HT-29 (cell line): ENCODE data around the gene INPP5A. TPM values are rescaled to one million over a fixed set of nuclear protein-coding genes. Genes with fewer than 3 reads are reported as not detected.
"Not testable (repeated sequence)": the region's sequence is repeated elsewhere in the genome, so short reads cannot be mapped to it uniquely, and the experiment has no call there.

ENCODE experiments used
- DNase-seq: peaks from one replicate; pipeline ENCODE4 v3.0.0-alpha.2; 2015; ENCODE audit warnings: low spot score
- total RNA-seq: library from RNA; depleted of rRNA; stranded (reverse); fragments of >200 nt; shearing (Covaris generic); gene quantifications from 2 replicates; pipeline ENCODE4 v1.2.3, GENCODE V29; 2014

INPP5A gene
- total RNA-seq, 1 experiment from 2014 or later: 22.7 TPM

DNA sequence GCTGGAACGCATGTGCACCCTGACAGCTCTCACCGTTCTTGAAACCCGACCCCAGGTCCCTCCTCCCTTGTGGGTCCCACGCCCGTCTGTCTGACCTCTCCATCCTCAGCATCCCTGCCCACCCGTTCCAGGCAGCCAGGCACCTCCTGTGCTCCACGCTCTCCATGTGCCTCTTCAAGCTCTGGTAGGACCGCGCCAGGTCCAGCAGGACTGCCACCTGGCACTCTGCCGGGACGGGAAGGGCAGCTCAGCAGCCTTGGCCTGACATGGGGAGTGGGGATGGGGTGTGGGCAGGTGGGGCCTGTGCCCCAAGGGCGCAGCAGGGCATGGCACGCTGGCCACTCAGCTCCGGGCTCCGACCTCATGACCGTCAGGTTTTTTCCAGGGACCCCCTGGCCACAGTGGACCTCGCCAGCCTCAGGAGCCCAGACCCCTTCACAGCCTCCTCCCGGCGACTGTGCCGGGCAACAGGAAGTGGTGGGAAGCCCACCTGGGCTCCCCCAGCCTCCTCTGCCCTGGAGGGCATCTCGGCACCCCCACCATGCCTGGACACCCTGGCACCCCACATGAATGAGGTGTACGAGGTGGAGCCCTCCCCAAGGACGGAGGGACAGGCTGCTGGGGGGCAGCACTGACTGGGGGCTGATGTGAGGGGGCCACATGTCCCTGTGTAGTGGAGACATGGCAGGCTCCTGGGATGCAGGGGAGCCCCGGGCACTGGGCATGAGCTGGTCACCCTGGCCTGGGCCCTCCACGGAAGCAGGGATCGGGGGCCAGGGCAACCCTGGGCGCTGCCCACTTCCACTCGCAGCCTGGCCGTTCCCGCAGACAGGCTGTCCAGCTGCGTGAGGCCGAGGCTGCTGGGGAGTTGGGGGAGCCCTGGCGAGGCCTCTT lies 273.5 kb downstream of the INPP5A start:
- no peak for DNase-seq

DNA sequence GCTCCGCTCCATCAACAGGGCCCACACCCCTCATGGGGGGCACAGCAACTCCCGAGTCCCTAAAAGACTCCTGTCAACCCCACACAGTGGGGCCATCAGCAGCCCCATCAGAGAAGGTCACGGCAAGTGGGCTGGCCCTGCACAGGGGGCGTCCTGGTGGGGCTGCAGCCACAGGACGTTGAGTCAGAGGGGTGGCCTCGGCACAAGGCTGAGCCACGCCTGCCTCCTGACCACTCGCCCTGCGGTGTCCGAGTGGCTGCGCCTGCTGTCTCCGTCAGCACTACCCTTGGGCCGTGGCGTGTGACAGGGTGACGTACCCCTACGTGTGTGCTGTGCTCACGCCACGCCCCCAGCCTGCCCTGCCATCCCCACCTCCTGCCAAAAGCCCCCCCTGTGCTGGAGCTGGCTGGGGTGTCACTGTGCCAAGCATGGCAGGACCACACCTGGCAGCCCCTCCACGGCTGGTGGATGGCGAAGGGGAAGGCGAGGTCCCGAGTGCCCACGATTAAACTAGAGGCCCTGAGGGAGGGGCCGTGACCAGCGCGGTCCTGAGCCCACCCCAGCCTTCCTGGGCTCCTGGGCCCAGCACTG lies 274.4 kb downstream of the INPP5A start:
- DNase-seq: no peak

DNA sequence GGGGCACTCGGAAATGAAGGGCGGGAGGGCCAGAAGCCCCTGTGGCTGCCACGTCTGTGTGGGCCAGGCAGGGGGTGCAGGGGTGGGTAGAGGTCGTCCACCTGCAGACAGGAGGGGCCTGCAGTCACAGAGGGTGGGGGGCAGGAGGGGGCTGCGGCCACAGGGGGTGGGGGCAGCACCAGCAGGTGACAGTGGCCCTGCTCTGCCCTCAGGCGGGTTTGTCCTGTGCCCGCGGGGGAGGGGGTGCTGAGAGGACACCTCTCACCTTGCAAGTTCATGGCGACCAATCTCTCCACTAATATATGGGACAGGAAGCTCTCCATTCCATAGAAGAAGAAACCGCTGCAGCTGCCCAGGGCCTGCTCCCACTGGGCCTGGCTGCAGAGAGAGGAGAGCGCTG lies 274.9 kb downstream of the INPP5A start:
- no peak for DNase-seq

DNA sequence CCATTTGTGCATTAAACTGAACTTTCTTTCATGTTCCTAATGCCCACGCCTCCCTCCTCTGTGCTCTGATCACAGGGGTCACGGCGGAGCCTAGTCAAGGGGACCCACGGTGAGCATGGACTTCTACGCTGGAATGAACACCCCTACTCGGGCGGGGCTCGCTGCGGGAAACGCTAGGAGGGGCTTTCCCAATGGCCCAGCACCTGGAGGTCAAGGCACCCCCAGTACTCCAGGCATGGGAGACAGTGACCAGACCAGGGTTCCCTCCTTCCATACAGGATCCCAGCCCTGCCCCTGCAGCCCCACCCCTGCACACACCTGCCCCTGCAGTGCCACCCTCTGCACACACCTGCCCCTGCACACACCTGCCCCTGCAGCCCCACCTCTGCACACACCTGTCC lies 275.4 kb downstream of the INPP5A start:
- DNase-seq: no peak

DNA sequence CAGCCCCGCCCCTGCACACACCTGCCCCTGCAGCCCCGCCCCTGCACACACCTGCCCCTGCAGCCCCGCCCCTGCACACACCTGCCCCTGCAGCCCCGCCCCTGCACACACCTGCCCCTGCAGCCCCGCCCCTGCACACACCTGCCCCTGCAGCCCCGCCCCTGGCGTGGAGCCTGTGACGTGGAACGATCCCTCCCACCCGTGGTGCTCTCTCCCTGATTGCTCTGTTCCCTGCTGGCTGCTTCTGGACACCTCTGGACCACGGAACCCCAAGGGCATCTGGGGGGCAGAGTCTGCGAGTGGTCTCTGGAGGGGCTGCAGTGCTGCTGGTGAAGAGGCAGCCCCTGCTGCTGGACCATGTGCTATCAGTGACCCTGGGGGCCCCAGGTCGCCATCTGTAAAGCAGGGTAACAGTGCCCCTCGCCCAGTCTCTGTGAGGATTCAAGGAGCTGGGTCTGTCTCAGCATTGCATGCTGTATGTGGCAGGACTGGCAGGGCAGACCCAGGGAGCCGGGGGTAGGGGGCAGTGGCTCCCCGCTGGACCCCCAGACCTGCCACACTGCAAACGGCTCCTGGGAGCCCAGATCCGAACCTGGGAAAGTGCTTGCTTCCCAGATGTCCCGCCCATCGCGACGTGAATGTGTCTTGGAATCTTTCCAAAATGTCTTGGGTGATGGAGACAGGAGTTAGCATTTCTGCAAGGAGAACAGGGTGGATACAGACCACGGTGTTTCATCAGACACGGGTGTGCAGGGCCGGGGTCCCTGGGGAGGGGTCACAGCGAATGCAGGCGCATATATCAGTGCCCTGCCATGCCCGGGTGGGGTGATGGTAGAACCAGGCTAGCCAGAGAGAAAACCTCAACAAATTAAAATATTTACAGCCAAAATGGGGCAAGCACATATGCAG lies 276.2 kb downstream of the INPP5A start:
- no peak for DNase-seq

DNA sequence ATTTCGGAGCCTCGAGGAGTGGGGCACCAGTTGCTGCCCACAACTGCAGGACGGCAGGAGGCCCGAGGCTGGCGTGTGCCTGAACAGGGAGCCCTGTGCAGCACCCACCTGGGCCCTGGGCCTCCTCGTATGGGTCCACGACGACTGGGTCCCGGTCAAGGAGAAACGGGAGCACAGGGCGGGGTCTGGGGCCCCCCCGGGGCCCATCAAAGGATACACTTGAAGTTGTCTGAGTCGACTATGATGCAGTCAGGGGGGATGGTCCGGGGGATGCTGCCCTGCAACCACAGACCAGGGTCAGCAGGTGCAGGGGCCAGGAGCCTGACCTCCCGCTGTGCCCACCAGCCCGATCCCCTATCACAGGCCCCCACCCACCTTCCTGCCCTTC lies 276.9 kb downstream of the INPP5A start:
- DNase-seq: no peak

DNA sequence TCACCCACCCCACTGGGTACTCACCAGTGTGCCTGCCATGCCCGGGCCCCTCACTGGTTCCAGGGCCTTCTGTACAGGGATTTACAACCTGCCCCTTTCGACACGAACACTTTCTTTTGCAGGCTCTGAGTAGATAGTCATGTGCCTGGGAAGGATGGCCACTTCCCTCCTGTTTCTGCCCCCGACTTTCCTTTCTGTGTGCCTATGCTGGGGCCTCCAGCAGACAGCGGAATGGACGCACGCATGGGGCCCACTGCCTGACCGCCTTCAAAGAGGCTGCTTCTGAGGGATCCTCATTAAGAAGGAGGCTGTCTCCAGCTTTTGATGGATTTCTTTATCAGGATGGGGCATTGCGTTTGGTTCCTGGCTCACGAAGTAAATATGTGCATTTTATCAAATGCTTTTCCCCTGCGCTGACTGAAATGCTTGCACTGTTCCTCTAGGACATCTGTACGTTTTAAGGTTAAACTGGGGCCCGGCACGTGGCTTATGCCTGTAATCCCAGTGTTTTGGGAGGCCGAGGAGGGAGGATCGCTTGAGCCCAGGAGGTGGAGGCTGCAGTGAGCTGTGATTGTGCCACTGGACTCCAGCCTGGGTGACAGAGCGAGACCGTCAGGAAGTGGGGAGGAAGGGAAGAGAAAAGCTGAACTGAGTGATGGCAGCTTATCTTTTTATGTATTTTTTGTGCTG lies 277.7 kb downstream of the INPP5A start:
- DNase-seq: no peak

DNA sequence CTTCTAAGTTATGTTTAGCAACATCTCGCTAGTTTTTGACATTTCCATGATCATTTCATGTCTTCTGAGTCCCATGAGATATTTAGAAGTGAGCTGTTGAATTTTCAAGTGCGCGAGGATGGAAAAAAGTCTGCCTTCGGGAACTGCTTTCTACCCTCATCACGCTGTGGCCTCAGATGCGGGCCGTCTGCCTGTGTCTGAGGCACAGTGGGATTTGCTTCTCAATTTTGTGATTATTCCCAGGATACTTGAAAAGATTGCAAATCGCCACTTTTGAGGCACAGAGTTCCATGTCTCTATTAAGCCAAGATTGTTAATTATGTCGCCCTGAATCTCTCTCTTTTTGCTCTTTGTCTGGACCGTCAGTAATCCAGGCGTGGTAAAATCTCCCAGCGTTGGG lies 279.1 kb downstream of the INPP5A start:
- no peak for DNase-seq

DNA sequence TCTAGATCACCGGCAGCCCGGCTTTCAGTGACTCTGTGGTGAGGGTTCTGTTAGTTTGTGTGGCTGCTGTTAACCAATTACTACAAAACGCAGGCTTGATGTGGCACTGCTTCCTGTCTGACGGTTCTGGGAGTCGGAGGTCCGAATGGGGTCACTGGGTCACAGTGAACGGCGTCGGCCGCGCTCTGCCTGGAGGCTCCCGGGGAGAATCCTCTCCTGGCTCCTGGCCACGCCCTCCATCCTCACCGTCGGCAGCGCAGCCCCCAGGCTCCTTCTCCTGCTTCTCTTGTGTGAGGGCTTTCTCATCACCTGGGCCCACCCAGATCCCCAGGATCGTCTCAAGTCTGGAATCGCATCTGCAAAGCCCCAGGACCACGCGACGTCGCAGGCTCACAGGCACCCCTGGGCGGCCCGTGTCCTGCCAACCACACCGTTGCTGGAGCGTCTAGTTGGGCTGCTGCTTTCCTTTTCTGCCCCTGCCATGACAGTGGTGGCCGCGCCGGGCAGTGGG lies 280.2 kb downstream of the INPP5A start:
- no peak for DNase-seq

DNA sequence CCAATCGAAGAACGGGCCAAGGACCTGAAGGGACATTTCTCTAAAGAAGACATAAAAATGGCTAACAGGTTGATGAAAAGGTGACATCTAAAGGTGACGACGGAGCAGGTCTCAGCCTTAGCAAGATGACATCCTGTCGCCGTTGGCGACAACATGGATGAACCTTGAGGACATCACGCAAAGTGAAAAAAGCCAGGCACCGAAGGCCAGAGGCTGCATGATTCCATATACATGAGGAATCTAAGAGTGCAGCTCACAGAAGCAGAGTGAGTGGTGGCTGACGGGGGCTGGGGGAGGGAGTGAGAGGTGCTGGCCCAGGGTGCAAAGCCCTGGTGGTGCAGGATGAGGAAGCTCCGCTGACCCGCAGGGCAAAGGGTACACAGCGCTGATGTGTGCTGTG lies 282.5 kb downstream of the INPP5A start:
- no peak for DNase-seq

DNA sequence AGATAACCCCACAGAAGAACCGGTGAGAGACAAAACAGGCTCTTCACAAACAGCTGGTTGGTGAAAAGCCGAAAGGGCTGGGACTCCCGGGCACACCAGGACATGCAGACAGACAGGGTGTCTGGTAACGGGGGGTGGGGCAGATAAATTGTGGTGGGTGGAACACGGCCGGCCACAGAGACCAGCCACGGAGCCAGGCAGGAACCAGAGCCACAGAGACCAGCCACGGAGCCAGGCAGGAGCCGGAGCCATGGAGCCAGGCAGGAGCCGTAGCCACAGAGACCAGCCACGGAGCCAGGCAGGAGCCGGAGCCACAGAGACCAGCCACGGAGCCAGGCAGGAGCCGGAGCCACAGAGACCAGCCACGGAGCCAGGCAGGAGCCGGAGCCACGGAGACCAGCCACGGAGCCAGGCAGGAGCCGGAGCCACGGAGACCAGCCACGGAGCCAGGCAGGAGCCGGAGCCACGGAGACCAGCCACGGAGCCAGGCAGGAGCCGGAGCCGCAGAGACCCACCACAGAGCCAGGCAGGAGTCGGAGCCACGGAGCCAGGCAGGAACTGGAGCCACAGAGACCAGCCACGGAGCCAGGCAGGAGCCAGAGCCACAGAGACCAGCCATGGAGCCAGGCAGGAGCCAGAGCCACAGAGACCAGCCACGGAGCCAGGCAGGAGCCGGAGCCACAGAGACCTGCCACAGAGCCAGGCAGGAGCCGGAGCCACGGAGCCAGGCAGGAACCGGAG lies 288.4 kb downstream of the INPP5A start:
- DNase-seq: not testable (repeated sequence)

DNA sequence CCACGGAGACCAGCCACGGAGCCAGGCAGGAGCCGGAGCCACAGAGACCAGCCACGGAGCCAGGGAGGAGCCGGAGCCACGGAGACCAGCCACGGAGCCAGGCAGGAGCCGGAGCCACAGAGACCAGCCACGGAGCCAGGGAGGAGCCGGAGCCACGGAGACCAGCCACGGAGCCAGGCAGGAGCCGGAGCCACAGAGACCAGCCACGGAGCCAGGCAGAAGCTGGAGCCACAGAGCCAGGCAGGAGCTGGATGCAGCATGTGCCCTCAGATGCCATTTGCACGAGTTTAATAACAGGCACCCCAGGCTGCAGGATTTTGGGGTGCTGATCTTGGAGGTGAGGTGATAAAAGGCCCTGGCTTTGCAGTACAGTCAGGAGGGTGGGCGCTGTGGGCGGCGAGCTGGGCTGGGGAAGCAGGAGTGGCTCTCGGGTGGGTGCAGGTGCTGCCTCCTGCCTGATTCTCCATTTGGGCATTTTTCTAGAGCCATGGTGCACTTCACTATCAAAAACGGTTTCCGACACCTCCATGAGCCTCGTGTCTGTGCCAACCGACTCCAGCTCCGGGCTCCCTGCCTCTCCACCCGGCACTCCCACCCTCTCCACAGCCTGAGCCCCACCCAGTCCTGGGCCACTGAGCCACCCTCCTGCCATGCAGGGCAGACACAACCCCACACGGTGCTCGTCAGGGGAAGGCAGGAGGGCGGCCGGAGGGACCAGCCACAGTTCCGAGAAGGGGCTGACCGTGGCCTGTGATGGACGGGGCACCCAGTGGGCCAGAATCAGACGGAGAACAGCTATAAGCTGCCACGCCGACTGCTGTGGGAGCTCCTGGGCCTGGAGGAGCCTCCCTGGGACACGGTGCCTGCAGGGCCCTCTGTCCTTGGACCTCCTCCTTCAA lies 289.2 kb downstream of the INPP5A start:
- DNase-seq: no peak

DNA sequence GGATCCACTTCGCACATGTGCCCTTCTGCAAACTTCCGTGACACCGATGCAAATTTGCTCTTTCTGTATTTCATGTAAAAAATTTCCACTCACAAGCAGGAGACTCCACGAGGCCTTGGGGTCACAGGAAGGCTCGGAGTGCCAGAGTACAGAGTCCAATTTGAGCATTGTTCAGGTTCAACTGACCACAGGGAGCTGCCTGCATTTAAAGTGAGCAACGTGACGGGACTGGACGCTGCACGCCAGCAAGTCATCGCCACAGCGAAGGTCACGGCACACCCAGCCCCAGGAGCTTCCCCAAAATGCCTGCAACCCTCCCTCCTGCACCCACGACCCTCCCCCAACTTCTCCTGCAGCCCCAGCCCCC lies 289.8 kb downstream of the INPP5A start:
- no peak for DNase-seq

DNA sequence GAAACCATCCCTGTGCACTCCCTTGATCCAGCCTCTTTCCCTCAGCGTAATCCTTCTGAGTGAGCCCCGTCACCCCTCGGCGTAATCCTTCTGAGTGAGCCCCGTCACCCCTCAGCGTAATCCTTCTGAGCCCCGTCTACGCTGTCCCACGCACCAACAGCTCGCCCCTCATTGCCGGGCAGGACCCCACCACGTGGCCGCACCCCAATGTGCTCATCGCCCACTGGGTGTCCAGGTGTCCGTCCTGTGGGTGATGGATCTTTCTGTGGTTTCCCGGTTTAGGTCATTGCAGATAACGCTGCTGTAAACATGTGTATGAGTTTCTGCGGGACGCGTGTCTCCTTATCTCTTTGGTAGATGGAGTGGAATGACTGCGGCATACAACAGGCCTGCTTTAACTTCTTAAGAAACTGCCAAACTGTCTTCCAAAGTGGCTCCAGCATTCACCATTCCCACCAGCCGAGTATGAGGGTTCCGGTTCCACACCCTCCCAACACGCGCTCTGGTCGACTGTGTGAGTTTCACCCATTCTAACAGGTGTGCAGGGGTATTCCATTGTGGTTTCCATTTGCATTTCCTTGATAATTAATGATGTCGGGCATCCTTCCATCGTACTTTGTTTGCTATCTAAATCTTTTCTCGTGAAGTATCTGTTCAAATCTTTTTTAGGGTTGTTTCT lies 290.4 kb downstream of the INPP5A start:
- DNase-seq: no peak

DNA sequence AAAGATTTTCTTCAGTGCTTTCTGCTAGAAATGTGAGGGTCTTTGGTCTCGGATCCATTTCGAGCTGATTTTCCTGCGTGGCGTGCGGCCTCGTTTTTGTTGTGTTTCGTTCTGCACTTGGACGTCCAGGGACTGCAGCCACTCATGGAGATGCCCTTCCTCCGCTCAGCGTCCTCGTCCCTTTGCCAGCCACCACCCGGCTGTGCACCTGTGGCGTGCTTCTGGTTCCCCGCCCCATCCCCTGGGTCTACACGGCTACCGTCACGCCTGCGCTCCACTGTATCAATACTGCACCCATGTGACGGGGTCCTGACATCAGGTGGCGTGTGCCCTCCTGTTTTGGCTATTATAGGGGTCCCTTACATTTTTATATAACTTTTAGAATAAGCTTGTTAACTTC lies 291.1 kb downstream of the INPP5A start:
- DNase-seq: no peak

DNA sequence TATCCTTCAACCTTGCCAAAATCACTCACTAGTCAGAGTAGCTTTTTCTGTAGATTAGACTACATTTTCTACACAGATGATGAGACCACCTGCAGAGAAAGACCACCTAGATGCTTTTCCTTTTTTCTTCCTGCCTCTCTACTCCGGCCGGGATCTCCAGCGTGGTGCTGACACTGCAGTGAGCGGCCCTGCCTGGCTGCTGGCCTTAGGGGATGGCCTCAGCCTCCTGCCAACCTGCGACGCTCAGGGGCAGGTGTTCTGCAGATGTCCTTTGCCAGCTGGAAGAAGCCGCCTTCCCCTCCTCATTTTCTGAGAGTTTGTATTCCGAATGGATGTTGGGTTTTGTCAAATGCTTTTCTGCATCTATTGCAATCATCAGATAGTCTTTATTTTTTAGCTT lies 291.8 kb downstream of the INPP5A start:
- DNase-seq: no peak

DNA sequence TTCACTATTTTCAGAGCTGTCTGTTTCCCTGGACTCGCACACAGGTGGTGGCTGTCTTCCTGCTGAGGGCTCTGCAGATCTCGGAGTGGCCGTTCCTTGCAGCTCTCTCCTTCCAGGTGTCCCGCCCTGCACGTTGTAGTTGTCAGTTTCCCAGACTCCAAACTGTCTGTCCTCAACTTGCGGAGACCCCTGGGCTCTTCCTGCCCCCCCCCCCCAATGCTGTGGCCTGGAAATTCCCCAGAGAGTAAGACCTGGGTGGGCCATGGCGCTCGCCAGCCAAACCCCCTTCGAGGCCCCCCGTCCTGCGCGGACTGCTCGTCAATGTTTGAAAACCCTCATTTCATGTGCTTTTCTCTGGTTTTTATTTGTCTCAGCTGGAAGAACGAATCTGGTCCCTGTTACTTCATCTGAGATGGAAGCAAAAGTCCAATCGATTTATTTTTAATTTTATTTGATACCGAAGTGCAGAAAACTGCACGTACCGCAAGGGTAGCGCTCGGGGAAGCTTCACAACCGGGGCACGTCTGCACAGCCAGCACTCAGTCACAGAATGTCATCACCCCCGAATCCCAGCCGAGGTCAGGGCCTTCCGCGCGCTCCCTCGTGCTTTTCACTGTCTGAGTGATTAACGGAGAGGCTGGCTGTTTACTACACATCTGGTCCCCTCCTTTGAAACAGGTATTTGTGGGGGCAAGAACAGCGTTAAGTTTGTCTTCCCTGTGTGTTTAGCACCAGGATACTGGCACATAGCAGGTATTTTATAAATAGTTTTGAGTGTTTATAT lies 294.8 kb downstream of the INPP5A start:
- DNase-seq: no peak
